Measurements from ENCODE around the gene UQCC3.

DNA sequence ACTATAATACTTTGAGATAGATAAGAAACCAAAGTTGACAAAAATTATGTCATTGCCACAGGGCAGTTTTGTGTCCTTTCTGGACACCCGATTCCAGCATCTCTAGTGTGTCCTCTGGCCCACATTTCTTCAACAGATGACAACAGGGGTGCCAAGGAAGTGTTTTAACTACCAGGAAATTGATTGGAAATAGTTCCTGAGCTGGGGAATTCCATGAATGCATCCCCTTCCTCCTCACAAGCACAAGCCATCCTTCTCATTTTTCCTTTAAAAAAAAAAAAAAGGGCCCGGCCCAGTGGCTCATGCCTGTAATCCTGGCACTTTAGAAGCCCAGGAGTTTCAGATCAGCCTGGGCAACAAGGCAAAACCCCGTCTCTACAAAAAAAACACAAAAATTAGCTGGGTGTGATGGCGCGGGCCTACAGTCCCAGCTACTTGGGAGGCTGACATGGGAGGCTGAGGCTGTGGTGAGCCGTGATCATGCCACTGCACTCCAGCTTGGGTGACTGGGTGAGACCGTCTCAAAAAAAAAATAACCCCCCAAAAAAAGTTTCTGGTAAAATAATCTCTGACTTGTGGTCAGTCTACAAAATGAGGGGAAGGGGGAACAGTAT is 48.9 kb upstream of the UQCC3 start:
- TF ChIP-seq, protein P1, sequence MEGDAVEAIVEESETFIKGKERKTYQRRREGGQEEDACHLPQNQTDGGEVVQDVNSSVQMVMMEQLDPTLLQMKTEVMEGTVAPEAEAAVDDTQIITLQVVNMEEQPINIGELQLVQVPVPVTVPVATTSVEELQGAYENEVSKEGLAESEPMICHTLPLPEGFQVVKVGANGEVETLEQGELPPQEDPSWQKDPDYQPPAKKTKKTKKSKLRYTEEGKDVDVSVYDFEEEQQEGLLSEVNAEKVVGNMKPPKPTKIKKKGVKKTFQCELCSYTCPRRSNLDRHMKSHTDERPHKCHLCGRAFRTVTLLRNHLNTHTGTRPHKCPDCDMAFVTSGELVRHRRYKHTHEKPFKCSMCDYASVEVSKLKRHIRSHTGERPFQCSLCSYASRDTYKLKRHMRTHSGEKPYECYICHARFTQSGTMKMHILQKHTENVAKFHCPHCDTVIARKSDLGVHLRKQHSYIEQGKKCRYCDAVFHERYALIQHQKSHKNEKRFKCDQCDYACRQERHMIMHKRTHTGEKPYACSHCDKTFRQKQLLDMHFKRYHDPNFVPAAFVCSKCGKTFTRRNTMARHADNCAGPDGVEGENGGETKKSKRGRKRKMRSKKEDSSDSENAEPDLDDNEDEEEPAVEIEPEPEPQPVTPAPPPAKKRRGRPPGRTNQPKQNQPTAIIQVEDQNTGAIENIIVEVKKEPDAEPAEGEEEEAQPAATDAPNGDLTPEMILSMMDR (IDR thresholded peaks at IDR 0.05): no peak
- TF ChIP-seq EP300 (IDR thresholded peaks at IDR 0.05): no peak
- no peak for TF ChIP-seq POLR2A (IDR thresholded peaks at IDR 0.05)

Data from sigmoid colon (tissue), 4 donors.